Measurements from ENCODE around the gene PXDN.
"Not testable (repeated sequence)": the region's sequence is repeated elsewhere in the genome, so short reads cannot be mapped to it uniquely, and the experiment has no call there.

PXDN gene

DNA sequence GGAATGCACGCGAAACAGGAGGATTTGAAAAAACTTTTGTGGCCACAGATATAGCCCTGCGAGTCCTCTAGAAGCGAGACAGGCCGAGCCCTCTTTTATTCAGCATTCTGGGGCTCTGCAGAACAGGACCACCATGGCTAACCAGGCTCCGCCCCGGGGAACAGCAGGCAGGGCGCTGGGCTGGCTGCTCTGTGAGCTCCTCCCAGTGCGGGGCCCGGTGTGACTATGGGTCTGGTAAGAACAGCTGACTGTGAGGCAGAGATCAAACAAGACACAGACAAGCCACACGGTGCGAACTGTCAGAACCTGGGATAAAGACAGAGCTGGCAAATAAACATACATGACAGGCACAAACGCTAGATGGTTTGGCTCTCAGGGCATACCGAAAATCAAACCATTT is 15.5 kb downstream of the PXDN start:
- H3K4me1 ChIP-seq: peaks cover 8% of the 10 kb centered on the region
- no peaks in the 10 kb centered on the region for H3K36me3 ChIP-seq
- peak; percentile 68 for DNase-seq

DNA sequence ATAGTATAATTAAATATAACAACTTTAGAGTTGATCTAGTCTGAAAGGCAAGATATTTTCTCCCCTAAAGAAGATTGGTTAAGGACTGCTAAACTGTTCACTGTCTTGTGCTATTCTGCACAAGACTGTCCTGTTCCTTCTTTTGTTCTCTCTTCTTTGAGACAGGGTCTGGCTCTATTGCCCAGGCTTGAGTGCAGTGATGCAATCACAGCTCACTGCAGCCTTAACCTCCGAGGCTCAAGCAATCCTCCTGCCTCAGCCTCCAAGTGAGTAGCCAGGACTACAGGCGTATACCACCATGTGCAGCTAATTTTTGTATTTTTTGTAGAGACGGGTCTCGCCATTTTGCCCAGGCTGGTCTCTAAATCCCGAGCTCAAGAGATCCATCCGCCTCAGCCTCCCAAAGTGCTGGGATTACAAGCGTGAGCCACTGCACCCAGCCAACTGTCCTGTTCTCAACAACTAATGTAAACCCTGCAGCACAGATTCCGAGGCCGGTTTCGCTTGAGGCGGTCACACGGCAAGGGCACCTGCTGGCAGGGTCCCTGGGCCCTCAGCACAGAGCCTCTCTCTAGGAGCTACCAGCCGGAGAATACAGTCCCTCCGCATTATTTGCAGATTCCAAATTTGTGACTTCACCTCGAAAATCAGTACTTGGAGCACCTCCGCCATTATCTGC is 16.4 kb downstream of the PXDN start:
- Histone ChIP-seq H3K27me3 (no peaks in the 10 kb centered on the region), H3K9me3 (no peaks in the 10 kb centered on the region), H3K4me1 (peaks cover 8% of the 10 kb centered on the region), H3K4me3 (ENCODE audit: low read depth, low read length) (no peak overlapping the region), H3K36me3 (no peaks in the 10 kb centered on the region)
- DNase-seq: no peak
- TF ChIP-seq, protein P1, sequence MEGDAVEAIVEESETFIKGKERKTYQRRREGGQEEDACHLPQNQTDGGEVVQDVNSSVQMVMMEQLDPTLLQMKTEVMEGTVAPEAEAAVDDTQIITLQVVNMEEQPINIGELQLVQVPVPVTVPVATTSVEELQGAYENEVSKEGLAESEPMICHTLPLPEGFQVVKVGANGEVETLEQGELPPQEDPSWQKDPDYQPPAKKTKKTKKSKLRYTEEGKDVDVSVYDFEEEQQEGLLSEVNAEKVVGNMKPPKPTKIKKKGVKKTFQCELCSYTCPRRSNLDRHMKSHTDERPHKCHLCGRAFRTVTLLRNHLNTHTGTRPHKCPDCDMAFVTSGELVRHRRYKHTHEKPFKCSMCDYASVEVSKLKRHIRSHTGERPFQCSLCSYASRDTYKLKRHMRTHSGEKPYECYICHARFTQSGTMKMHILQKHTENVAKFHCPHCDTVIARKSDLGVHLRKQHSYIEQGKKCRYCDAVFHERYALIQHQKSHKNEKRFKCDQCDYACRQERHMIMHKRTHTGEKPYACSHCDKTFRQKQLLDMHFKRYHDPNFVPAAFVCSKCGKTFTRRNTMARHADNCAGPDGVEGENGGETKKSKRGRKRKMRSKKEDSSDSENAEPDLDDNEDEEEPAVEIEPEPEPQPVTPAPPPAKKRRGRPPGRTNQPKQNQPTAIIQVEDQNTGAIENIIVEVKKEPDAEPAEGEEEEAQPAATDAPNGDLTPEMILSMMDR (IDR thresholded peaks at IDR 0.05; ENCODE audit: low read depth, low read length): no peak

More for the DNA sequence above, 15.5 kb downstream of the PXDN start:
- H3K27me3 ChIP-seq: no peaks in the 10 kb centered on the region
- TF ChIP-seq, protein P1 (IDR thresholded peaks at IDR 0.05; ENCODE audit: low read depth, low read length): no peak
- H3K4me3 ChIP-seq (ENCODE audit: low read depth, low read length): no peak overlapping the region
- no peaks in the 10 kb centered on the region for H3K9me3 ChIP-seq

DNA sequence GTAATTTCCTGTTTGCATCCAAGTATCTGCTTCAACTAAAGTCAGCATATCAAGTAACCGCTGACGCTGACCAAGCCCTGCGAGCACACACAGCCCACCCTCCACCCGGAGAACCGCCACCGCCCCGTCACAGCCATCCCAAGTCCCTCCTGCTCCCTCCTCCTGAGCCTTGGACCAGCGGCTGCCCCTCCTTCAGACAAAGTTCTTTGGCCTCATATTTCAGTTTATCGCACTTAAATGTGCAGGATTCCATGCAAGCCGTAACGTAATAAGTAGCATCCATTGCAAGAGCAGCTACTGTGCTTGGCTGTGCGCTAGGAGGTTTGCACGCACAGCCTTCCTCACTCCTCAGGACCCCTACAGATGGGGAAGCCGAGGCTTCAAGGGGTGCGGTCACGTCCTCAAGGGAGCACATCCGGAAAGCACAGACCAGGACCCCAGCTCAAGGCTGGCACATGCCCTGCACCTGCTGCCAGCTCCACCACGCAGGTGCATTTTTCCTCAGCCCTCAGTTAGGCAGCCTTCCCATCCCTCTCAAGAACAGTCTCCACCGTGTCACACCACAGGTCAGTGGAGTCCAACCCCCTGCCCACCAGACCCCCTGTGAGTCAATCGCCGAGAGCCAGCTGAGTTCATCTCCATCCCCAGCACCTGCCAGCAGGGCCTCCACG is 17.1 kb downstream of the PXDN start:
- Histone ChIP-seq H3K4me3 (ENCODE audit: low read depth, low read length) (no peak overlapping the region), H3K27me3 (no peaks in the 10 kb centered on the region), H3K4me1 (peaks cover 8% of the 10 kb centered on the region), H3K36me3 (no peaks in the 10 kb centered on the region), H3K9me3 (no peaks in the 10 kb centered on the region)
- no peak for DNase-seq
- TF ChIP-seq, protein P1 (IDR thresholded peaks at IDR 0.05; ENCODE audit: low read depth, low read length): no peak

DNA sequence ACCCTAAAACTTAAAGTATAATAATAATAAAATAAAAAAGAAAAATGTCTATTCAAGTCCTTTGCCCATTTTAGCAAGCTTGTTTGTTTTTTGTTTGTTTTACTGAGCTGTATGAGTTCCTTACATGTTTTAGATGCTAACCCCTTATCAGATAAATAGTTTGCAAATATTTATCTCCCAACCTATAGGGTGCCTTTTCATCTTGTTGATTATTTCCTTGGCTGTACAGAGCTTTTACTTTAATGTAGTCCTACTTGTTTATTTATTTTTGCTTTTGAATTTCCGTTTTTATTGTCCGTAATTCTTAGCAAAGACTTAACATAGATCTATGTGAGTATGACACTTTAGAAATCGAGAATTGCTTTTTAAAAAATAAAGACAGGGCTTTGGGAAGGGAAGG is 17.8 kb downstream of the PXDN start:
- DNase-seq: no peak
- H3K36me3 ChIP-seq: no peaks in the 10 kb centered on the region
- TF ChIP-seq, protein P1 (IDR thresholded peaks at IDR 0.05; ENCODE audit: low read depth, low read length): no peak
- H3K27me3 ChIP-seq: no peaks in the 10 kb centered on the region
- H3K9me3 ChIP-seq: no peaks in the 10 kb centered on the region
- H3K4me3 ChIP-seq (ENCODE audit: low read depth, low read length): no peak overlapping the region
- H3K4me1 ChIP-seq: peaks cover 8% of the 10 kb centered on the region

DNA sequence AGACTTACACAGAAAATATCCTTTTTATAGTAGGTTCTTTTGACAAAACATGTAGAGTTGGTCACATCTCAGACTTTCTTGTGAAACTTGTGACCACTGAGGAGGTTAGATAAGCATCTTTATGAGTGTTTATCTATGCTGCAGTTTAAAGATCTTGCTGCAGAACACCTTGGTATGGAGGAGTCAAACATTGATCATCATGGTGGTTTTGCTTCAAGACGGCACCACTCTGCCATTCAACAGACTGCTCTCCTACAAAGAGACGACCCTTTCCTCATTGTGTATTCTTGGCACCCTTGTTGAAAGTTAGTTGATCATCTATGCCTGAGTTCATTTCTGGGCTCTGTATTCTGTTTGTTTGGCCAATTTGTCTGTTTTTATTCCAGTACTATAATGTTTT is 20.0 kb downstream of the PXDN start:
- H3K4me1 ChIP-seq; H3K4me3 ChIP-seq (ENCODE audit: low read depth, low read length); H3K9me3 ChIP-seq; H3K27me3 ChIP-seq; DNase-seq; H3K36me3 ChIP-seq: not testable (repeated sequence)

DNA sequence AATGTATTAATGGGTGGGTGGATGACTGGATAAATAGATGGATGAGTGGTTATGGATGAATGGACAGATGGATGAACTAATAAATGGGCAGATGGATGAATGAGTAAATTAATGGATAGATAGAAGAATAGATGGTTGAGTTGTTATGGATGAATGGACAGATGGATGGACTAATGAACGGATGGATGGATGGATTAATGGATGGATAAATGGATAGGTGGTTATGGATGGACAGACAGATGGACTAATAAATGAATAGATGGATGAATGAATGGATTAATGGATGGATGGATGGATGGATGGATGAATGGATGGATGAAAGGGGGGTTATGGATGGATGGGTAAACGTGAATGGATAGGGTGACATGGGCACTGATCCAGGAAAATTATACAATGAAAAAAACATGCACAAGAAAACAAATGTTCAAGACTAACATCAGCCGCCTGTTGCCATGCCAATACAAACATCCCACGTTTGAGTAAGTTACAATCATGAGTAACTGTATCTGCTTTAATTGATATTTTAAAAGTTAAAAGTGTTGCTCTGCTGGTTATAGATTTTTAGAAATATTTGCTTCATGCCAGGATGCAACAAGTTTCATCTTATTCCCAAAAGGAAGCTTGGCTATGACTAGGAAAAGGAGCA is 20.8 kb downstream of the PXDN start:
- TF ChIP-seq, protein P1 (IDR thresholded peaks at IDR 0.05; ENCODE audit: low read depth, low read length): no peak
- H3K9me3 ChIP-seq: no peaks in the 10 kb centered on the region
- DNase-seq: no peak
- no peak overlapping the region for H3K4me3 ChIP-seq (ENCODE audit: low read depth, low read length)
- H3K4me1 ChIP-seq: no peaks in the 10 kb centered on the region
- no peaks in the 10 kb centered on the region for H3K27me3 ChIP-seq
- H3K36me3 ChIP-seq: no peaks in the 10 kb centered on the region
